NCI-H82 (cell line): ENCODE data around the gene CROCC2.

Experiments used
- DNase-seq: peaks from one replicate; lab custom pipeline; 2025; lab: John Stamatoyannopoulos, UW

The CROCC2 gene

GRCh38 chr2:240891492-240892340 is 14.4 kb upstream of the CROCC2 start:
- DNase-seq = no peak

- no peak for DNase-seq
Measured at GRCh38 chr2:240892356-240892755, 13.8 kb upstream of the CROCC2 start.

- no peak for DNase-seq
Measured at GRCh38 chr2:240892925-240893324, 13.2 kb upstream of the CROCC2 start.

GRCh38 chr2:240893363-240893844 is 12.7 kb upstream of the CROCC2 start:
- DNase-seq = peak; percentile 74

DNA sequence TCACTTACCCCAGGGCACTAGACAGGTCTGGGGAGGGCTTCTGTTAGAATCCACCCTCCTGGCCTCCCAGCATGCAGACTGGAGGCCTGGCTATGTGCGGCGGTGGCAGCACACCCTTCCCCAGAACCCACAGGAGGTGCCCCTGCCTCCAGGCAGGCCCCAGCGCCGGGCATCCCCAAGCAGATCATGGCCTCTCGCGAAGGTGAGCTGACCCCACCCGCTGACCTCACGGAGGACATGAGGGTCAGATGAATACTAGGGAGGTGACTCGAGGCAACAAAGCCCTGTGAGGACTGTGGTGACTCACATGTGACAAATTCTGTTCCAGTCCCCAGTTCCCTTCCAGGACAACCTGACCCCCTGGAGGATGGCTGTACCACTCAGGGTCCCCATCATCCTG is 12.1 kb upstream of the CROCC2 start:
- no peak for DNase-seq

- DNase-seq = no peak
Measured at GRCh38 chr2:240894836-240895558, 11.1 kb upstream of the CROCC2 start.

GRCh38 chr2:240895656-240896388 is 10.3 kb upstream of the CROCC2 start, which contains the start of gene MAB21L4:
TSS of gene MAB21L4 (minus strand) at chr2:240896156. CDS start at chr2:240895997, 159 bp downstream.
- no peak for DNase-seq

- no peak for DNase-seq
Measured at GRCh38 chr2:240896394-240896793, 9.7 kb upstream of the CROCC2 start.

- DNase-seq = no peak
Measured at GRCh38 chr2:240896871-240897692, 9.1 kb upstream of the CROCC2 start.

- no peak for DNase-seq
Measured at GRCh38 chr2:240898108-240898730, 7.9 kb upstream of the CROCC2 start.

- DNase-seq = no peak
Measured at GRCh38 chr2:240898731-240899467, 7.2 kb upstream of the CROCC2 start.

DNA sequence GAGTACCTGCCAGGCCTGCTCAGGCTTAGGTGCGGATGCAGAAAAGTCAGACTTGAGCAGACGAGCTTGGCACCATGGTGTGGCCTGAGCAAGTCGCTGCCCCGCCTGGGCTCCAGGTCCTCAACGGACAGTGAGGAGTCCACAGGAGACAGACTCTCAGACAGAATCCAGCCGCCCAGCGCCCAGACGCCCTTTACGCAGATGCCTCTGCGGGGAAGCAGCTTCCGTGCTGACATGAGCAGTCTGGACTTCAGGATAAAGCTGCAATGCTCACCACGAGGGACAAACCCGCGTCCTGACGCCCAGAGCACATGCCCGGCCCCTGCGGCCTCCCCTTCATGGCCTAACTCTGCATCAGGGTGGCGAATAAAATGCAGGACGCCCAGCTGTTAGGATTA is 6.7 kb upstream of the CROCC2 start:
- DNase-seq = no peak

DNA sequence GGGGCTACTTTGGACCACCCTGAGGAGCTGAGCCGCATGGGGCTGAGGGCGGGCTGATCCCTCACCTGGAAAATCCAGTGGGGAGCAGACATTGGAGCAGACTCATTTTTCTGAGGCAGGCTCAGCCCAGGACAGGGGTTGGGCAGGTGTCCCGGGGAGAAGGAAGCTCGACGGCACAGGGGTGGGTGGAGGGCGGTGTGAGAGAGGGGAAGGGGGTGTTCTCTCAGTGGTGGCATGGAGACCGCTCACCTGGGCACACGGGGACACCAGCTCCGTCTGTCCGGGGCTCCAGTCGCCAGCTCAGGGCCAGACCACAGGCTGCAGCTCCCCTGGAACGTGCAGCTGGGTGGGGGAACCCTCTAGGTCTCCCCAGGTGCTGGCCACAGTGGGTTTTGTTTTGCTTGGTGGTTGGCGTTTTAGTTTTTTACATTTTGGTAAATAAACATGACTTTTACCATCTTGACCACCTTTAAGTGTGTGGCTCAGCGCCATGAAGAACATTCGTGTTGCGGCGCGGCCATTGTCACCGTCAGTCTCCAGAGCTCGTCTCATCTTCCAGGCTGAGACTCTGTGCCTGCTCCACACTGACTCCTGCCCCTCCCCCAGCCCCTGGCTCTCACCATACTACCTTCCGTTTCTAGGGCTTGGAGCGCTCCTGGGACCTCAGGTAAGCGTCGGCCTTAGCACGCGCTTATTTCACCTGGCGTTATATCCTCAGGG is 5.8 kb upstream of the CROCC2 start:
- no peak for DNase-seq

- no peak for DNase-seq
Measured at GRCh38 chr2:240901986-240902614, 4.0 kb upstream of the CROCC2 start.

DNA sequence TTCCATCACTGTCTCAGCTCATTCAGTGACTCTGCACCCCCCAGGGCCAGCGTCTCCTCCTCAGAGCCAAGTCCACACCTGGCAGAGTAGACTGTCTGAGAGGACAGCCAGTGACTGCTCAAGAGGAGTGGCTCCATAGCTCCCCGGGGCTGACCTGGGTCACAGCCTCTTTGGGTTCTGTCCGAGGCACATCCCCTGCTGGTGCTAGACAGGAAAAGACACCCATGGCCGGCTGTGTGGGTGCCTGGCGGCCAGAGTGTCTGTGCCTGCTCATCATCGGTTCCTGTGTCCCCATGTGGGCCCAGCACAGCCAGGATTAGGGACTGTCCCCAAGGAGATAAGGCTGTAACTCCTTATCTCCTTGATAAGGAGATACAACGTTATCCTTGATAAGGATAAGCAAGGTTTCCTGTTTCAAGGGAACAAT is 3.5 kb upstream of the CROCC2 start:
- DNase-seq = no peak

DNA sequence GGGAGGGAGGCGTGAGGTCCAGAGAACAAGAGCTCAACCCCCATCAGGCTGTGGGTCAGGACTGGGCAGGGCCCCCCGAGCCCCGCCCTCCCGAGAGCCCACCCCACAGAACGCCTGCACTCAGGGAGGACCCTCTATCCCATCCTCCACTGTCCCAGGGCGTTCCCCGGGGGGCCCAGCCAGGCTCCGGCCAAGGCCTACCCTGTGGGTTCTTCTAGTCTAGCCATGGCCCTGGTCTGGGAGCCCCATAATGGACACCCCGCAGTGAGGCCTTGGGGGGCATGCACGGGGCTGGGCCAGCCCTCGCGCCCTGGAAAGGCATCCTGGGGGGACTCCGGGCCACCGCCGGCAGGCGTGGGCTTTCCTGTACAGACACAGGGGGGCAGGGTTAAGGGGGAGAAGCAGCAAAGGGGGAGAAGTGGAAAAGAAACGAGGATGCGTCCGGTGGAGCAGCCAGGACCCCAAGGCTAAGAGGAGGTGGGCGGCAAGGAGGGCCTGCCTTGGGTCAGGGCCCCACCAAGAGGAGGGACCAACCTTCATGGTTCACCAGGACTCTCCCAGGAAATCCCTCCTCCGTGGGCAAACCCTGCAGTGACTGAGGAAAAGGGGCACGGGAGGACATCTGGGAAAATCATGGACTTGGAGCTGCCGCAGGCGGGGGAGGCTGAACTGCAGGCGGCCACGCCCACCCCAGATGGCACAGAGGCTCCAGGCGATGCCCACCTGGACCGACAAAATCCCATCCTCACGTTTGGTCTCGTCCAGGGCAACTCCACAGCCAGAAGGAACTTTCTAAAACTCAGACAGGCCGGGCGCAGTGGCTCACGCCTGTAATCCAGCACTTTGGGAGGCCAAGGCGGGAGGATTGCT is 2.7 kb upstream of the CROCC2 start:
- DNase-seq = no peak

DNA sequence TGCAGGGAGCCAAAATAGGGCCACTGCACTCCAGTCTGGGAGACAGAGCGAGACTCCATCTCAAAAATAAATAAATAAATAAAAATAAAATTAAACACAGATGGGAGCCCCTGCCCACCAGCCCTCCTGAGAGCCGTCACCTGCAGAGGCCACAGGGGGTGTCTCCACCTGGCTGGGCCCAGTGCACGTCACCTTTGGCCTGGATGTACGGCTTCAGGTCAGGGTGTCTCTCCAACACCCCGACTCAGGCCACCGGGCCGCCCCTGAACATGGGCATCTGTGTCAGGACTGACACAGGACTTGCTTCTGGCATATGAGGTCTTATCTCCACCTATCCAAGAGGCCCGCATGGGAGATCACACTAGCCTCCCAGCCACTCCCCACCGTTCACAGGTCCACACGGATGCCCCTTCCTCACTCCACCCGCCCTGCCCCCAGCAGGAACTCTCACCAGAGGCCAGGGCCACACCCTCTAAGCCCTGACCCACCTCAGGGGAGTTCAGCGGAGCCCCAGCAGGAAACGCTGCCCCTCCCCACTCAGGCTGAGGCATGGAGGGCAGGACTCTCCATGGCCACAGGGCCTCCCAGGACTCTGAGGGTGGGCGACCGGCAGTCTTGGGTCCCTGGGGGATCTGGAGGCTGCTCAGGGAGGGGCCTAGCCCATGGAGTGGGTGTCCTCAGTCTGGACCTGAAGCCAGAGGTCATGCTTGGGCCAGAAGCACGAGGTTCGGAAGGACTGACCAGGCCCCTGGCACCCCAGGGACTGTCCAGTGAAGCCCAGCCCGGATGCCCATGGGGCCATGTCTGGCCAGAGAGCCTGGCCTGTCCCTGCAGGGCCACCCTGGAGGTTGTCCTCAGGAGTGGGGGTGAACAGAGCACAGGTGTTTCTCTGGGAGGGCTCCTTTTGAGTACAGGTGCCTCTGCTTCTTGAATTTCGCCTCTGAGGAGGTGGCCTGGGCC is 1.6 kb upstream of the CROCC2 start:
- no peak for DNase-seq
